NCI-H510A treated with DMSO at 0.1 percent for 48 hours (cell line): Measurements from ENCODE around the gene EID2.

ENCODE experiments used
- DNase-seq: peaks from one replicate; lab custom pipeline; 2025; lab: John Stamatoyannopoulos, UW

Gene EID2

DNA sequence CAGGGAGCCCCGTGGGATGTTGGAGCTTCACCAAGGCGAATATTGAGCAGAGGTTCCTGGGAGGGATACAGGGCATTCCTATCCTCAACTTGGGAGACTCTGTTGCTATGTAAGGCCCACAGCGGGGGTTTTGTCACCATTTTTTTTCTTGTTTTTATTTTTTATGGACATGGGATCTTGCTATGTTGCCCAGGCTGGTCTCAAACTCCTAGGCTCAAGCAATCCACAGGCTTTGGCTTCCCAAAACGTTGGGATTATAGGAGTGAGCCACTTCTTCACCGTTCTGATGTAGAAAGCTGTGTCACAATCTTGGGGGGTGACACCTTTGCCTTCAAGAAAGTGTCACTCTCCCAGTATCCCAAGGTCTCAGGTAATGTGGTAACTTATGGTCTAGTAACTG, 38.6 kb downstream of the EID2 start:
- no peak for DNase-seq

DNA sequence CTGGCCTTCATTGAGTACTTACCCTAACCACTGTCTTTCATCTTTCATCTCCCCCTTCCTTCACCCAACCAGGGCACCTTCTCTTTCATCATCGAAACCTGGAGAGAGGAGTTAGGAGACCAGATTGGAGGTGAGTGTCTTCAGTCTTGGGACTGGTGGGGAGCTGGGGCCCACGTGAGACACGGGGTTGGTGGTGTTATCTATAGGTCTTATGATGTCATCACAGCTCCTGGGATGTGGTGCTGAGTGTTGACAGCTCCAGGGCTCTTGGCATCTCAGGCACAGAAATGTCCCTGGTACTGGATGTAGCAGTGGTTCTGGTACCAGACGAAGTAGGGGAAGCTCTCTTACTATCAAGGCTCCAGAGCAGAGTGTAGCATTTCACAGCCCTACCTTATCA, 39.4 kb downstream of the EID2 start:
- DNase-seq, result no peak

DNA sequence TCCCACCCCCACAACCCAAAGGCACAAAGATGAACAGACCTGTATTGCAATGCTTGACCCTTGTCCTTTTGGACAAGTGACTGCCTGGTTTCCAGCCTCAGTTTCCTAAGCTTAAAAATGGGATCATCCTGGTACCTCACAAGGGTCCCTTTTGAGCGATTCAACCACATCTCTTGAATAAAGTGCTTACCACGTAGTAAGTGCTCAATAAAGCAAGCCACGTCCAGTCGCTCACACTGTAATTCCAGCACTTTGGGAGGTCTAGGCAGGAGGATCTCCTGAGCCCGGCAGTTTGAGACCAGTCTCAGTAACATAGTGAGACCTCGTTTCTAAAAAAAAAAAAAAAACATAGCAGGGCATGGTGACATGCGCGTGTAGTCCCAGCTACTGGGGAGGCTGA, 40.0 kb downstream of the EID2 start:
- no peak for DNase-seq

DNA sequence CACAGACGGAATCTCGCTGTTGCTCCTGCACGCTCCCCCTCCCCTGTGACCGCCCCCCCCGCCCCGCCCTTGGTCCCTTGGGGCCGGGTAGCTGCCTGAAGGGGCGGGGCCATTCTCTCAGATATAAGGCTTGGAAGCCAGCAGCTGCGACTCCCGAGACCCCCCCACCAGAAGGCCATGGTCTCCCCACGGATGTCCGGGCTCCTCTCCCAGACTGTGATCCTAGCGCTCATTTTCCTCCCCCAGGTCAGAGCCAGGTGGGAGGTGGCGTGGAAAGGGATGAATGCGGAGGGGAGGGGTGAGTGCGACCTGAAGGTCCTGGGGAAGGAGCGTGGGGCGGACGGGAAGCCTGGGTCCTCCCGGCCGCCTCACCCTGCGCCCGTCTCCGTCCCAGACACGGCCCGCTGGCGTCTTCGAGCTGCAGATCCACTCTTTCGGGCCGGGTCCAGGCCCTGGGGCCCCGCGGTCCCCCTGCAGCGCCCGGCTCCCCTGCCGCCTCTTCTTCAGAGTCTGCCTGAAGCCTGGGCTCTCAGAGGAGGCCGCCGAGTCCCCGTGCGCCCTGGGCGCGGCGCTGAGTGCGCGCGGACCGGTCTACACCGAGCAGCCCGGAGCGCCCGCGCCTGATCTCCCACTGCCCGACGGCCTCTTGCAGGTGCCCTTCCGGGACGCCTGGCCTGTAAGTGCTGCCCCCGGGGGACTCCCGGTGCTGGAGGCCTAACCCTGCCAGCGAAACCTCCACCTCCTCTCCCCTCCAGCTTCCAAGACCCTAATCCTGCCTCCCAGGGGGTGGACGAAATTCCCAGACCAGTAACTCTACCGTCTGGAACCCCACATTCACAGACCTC, 40.9 kb downstream of the EID2 start, which contains the start of gene DLL3:
Gene DLL3 (plus strand): TSS at position 150 of the 845 bp plus-strand sequence. CDS start 28 bp downstream, at position 178.
- DNase-seq, result peak; percentile 70

DNA sequence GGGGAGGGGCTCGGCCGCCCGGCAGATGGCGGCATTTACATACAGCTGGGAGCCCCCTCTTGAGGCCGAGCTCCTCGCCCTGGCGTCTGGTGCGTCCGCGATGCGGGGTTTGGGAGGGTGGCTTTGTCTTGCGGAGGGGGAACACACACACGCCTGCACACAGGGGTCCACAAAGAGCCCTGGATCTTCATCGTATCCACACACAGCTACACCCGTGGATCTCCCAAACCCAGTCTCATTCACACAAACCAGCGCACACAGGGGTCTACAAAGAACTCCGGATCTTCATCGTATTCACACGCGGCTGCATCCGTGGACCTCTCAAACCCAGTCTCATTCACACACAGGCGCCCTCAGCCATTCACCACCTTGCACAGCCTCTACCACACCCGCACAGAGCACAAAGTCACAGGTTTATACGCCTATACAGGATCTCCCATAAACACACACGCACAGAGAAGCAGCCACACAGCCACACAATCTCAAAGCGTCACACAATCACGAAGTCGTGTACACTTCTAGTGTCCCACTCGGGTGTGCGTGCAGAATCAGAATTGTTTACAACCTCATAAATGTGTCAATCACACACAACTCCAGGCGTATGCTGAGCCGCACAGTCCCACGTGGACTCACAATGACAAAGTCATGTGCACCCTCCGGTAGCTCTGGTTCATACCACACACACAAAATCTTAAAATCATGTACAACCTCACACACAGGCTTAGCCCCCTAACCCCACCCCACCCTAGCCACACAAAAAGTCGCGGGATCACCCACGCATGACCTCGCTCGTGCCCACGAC, 41.8 kb downstream of the EID2 start:
- DNase-seq, result peak; percentile 72

DNA sequence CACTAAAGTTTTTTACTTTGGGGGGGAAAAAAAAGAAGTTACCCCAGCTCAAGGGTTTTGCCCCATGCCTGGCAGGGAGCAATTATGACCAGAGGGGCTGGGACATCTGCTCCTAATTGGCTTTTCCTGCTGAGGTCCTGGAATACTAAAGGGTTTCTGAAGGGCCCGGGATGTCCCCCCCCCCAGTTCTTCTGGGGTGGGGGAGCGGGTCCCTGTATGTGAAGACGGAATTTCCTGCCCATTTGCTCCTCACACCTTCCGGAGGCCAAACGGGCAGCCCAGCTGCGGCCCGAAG, 42.3 kb downstream of the EID2 start:
- peak; percentile 72 for DNase-seq

DNA sequence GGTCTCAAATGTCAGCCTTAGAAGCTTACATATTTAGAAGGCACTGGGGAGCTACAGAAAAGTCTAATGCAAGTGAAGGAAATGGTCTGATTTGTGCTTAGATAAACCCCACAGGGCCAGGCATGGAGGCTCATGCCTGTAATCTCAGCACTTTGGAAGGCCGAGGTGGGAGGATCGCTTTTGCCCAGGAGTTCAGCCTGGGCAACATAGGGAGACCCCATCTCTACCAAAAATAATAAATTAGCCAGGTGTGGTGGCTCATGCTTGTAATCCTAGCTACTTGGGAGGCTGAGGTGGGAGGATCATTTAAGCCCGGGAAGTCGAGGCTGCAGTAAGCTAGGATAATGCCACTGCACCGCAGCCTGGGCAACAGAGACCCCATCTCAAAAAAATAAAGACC, 43.9 kb downstream of the EID2 start:
- no peak for DNase-seq

DNA sequence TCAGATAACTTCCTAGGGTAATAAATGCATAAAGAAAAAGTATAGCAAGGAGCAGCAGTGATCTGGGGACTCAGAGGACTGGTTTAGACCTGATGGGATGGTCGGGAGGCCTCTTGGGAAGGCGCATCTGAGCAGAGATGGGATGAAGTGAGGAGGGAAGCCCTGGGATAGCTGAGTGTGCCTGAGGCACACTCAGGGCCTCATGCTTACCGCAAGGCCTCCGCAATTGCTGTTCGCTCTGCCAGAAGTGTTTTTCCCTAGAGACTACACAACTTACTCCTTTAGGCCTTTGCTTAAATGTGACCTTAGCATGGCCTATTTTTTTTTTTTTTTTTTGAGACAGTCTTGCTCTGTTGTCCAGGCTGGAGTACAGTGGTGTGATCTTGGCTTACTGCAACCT, 45.3 kb downstream of the EID2 start:
- no peak for DNase-seq

DNA sequence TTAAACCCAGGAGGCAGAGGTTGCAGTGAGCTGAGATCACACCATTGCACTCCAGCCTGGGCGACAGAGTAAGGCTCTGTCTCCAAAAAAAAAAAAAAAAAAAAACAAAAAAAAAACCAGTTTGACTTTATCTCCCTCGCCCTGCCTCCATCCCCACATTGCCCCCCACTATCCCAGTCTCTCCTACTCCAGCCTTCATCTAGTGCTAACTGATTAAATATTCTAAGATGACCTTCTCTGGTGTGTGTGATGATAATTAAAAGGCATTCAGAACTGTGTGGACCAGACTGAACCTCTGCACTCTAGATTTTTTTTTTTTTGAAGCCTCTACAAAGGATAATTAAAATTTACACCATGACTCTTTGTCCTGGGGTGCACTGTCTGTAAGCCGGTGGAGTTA, 47.2 kb downstream of the EID2 start:
- no peak for DNase-seq

DNA sequence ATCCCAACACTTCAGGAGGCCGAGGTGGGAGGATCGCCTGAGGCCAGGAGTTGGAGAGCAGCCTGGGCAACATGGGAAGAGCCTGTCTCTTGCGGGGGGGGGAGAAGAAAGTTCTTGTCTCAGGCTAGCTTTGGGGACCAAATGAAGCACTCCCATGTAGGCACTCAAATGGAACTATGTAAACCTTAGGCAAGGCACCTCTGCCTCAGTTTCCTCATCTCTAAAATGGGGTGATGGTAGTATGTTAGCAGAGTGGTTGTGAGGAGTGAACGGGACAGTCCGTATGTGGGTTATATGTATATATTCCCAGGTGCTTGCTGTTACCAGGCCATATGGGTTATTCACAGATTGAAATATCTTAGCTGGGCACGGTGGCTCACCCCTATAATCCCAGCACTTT, 47.7 kb downstream of the EID2 start:
- DNase-seq, result no peak

DNA sequence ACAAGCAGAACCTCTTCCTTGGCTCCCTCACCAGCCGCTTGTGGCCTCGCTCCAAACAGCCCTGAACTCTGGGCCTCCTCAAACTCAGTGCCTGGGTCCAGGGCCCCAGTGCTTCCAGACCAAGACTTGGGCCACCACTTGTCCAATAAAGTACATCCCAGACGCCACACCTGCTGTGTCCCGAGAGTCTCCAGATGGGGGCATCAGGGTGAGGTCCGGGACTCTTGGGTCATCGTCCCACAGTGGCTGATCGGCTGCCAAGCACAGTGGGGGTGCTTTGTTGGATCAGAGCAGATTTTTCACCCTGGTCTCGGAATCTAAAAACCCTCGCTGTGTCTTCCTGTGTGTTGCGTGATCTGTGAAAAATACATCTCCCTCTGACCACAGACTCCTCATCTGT, 50.2 kb downstream of the EID2 start:
- DNase-seq, result no peak
